Upper lobe of left lung (tissue), 4 donors: ENCODE measurements around the gene CFAP73.

Experiments
- EP300 ChIP-seq, 4 donors: sonication (generic); formaldehyde crosslinking; IDR thresholded peaks; one replicate each; pipeline ENCODE4 v1.5.1; 2017; ENCODE audit warnings: antibody characterized with exemption in 4 of 4, control low read depth in 2 of 4
- TF ChIP-seq, protein P1 (sequence below), 6 experiments: fragments of 450-650 bp in 4 of 6; fragments of 200-600 bp in 2 of 6; sonication (generic) in 2 of 6; IDR thresholded peaks; one replicate each; pipeline ENCODE4 v1.5.1; 2016 to 2019; ENCODE audit warnings: antibody characterized with exemption in 6 of 6

DNA sequence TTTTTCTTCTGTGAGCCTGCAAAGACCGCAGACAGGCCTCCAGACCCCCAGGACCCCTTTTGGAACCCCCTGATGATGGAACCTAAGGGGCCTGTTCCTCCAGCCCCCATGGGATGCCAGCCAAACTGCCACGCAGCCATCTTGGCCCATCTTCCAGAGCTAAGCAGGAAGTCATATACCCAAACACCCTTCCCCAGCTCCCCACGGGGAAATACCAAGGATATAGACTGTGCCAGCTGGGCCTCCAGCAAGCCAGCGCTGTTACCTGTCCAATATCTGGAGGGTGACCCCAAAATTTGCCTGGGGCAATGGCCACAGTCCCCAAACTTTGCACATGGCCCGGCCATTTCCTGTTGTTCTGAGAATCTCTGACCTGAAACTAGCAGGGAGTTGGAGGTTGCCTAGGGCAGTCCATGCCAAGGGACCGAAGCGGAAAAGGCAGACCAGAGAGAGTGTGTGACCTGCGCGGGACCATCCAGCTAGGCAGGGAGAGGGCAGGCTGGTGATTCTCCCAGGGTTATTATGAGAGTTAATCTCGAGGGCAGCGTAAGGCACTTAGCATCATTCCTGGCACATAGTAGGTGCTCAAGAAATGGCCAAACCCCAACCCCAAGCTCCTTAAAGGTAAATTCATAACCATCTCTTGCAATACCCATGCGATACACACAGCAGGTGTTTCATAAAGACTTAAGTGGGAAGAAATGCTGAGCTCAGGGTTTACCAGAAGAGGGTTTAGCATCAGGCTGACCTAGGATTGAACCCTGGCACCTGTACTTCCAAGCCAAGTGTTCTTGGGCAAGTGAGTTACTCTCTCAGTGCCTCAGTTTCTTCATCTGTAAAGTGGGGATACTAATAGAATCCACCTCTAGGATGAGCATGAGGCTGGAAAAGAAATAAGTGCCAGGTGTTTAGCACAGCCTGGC lies 11.4 kb upstream of the CFAP73 start:
- TF ChIP-seq, protein P1, sequence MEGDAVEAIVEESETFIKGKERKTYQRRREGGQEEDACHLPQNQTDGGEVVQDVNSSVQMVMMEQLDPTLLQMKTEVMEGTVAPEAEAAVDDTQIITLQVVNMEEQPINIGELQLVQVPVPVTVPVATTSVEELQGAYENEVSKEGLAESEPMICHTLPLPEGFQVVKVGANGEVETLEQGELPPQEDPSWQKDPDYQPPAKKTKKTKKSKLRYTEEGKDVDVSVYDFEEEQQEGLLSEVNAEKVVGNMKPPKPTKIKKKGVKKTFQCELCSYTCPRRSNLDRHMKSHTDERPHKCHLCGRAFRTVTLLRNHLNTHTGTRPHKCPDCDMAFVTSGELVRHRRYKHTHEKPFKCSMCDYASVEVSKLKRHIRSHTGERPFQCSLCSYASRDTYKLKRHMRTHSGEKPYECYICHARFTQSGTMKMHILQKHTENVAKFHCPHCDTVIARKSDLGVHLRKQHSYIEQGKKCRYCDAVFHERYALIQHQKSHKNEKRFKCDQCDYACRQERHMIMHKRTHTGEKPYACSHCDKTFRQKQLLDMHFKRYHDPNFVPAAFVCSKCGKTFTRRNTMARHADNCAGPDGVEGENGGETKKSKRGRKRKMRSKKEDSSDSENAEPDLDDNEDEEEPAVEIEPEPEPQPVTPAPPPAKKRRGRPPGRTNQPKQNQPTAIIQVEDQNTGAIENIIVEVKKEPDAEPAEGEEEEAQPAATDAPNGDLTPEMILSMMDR (IDR thresholded peaks at IDR 0.05), result no peak
- no peak for TF ChIP-seq EP300 (IDR thresholded peaks at IDR 0.05)
